Measurements from ENCODE around the gene NEMP2.
"Not testable (repeated sequence)": the region's sequence is repeated elsewhere in the genome, so short reads cannot be mapped to it uniquely, and the experiment has no call there.

NEMP2 gene

GRCh38 chr2:190517468-190517867 lies 17.1 kb downstream of the NEMP2 start:
- no peak overlapping the region for H3K4me3 ChIP-seq (replicated peaks in 1 of 2; ENCODE audit: low read depth in 2 of 2, low read length in 2 of 2)
- DNase-seq (ENCODE audit: low read depth in 2 of 2) = no peak
- TF ChIP-seq CTCF (IDR thresholded peaks at IDR 0.05; ENCODE audit: low read depth, low read length) = no peak

DNA sequence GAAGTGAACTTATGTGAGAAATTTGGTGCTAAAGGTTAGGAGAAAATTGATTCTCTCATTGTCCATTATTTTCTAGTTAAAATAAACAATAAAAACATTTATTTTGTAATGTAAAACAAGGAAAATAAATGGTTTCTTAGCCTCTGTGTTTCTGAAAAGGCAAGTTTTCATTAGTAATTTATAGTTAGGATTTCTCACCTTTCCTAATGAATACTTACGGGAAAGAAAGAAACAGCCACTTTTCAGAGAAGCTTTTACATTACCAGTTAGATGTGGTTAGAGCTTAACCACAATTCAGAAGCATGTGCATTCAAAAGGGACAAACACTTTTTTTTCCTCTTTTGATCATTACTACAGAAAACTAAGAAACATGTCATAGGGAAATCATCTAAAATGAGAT lies 18.8 kb downstream of the NEMP2 start:
- no peak for DNase-seq (ENCODE audit: low read depth in 2 of 2)
- no peak overlapping the region for H3K4me3 ChIP-seq (replicated peaks in 1 of 2; ENCODE audit: low read depth in 2 of 2, low read length in 2 of 2)

GRCh38 chr2:190514676-190515075 lies 19.8 kb downstream of the NEMP2 start:
- DNase-seq (ENCODE audit: low read depth in 2 of 2) = peak in 1 of 2 donors; percentile 39
- no peak overlapping the region for H3K4me3 ChIP-seq (replicated peaks in 1 of 2; ENCODE audit: low read depth in 2 of 2, low read length in 2 of 2)
- no peak for TF ChIP-seq CTCF (IDR thresholded peaks at IDR 0.05; ENCODE audit: low read depth, low read length)

More for the DNA sequence above, 18.8 kb downstream of the NEMP2 start:
- no peak for TF ChIP-seq CTCF (IDR thresholded peaks at IDR 0.05; ENCODE audit: low read depth, low read length)

- TF ChIP-seq CTCF (IDR thresholded peaks at IDR 0.05; ENCODE audit: low read depth, low read length) = no peak
- H3K4me3 ChIP-seq (replicated peaks in 1 of 2; ENCODE audit: low read depth in 2 of 2, low read length in 2 of 2) = no peak overlapping the region
- no peak for DNase-seq (ENCODE audit: low read depth in 2 of 2)
Observed at GRCh38 chr2:190513877-190514276, 20.6 kb downstream of the NEMP2 start.

DNA sequence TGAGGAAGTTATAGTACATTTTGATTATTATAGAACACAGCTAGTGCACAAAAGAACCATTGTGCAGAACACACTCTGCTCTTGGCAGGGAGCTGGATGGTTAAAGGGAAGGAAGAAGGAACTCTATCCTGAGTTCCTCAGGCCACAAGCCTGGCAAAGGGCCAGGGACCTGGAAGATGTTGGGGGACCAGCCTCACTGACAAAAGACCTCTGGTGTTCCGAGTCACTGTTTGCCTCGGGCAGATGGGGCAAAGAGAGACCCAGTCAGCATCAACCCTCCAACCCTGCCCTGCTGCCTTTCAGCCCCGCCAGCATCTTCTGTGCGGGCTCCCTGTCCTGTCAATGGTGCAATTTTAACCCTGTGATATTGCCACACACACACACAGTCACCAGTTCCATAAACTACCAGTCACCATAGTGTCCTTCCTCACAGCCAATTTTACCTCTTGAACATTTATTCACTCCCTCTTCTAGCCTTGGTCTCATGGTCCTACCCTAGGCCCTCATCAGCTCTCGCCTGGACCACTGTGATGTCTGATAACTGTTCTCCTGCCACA lies 21.9 kb downstream of the NEMP2 start:
- H3K4me3 ChIP-seq (replicated peaks in 1 of 2; ENCODE audit: low read depth in 2 of 2, low read length in 2 of 2) = no peak overlapping the region
- no peak for DNase-seq (ENCODE audit: low read depth in 2 of 2)
- no peak for TF ChIP-seq CTCF (IDR thresholded peaks at IDR 0.05; ENCODE audit: low read depth, low read length)

- peak; percentile 64 to 71 for DNase-seq (ENCODE audit: low read depth in 2 of 2)
- TF ChIP-seq CTCF (IDR thresholded peaks at IDR 0.05; ENCODE audit: low read depth, low read length) = peak; percentile 26
- H3K4me3 ChIP-seq (replicated peaks in 1 of 2; ENCODE audit: low read depth in 2 of 2, low read length in 2 of 2) = no peak overlapping the region
Observed at GRCh38 chr2:190511104-190511503, 23.4 kb downstream of the NEMP2 start.

DNA sequence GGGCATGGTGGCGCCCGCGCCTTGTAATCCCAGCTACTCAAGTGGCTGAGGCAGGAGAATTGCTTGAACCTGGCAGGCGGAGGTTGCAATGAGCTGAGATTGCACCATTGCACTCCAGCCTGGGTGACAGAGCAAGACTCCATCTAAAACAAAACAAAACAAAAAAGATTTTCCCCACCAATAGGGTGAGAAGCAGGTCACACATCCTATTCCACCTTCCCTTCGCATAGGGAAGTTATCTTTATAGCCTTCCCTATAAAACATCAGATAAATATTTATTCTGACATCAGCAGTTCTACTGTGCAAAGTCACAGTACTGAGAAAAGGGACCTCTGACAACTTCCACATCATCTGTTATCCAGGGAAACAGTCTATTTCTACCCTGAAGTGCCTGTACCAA lies 24.6 kb downstream of the NEMP2 start:
- DNase-seq (ENCODE audit: low read depth in 2 of 2); H3K4me3 ChIP-seq (replicated peaks in 1 of 2; ENCODE audit: low read depth in 2 of 2, low read length in 2 of 2): not testable (repeated sequence)

Data from cardiac fibroblast (primary cell).